Measurements from ENCODE around the gene OCA2.

- TF ChIP-seq CTCF (IDR thresholded peaks at IDR 0.05) (no peak), POLR2A (IDR thresholded peaks at IDR 0.05) (no peak)
These were observed 105.6 kb downstream of the OCA2 start for GRCh38 chr15:27993544-27993943.
